ENCODE measurements around the gene SOX6.

Gene SOX6

DNA sequence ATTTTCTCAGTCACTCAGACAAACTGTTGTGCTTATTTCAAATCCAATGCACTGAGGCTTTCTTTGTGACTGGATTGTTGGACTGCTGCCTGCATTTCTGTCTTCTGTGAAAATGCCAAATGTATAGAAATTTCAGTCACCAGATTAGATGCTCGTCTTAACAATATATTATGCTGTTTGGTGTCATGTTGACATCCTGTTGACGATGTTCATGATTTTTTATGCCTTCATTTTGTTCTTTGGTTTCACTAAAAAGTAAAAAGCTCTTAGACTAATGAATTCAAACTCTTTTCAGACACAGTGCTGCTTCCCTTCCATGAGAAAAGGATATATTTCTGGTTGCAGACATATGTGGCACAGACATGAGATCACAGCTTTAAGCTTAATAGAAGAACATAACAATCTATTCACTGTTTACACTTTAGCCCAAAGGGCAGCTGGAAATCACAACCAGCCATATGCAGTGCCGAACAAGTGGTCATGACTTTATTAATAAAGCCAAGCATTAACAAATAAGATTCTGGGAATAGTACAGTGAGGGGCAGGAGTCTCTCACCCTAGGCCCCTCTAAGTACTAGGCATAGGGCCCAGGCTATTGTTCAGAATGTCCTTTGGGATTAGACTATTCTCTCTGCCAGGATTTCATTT, 9.4 kb upstream of the SOX6 start:
- no peak for DNase-seq (ENCODE audit: low read depth, low spot score)

DNA sequence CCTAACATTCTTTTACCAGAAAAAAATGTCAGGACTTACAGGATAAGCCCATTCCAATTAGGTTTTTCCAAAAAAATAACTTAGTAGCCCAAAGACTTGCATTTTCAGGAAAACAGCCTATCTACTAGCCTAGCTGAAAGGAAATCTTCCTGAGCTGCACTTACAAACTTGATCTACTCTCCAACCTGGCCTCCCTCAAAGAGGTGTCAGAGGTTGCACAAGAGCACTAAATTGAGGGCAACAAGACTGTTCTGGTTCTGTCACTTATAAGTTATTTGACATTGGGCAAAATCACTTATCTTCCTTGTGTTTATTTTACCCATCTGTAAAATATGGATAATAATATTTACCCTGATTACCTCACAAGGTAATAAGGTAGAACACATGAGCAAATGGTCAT, 7.9 kb upstream of the SOX6 start:
- no peak for DNase-seq (ENCODE audit: low read depth, low spot score)

DNA sequence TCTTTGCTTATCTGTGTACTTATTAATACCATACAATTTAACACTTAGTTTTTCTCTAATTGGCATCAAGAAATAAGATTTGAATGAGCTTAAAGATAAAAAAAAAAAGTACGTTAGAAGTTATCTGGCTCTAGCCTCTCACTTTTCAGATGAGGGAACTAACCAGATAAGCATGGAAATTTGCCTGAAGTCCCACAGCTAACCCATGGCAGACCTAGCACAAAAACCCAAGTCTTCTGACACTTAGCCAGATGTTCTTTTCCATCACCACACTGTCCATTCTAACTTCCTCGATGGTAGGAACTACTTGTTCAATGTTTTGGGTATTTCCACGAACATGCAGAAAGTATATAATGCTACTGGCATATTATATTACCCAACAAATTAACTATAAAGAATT, 7.4 kb upstream of the SOX6 start:
- DNase-seq (ENCODE audit: low read depth, low spot score): no peak

- no peak for DNase-seq (ENCODE audit: low read depth, low spot score)
These were observed 4.9 kb upstream of the SOX6 start for GRCh38 chr11:16361108-16361865.

DNA sequence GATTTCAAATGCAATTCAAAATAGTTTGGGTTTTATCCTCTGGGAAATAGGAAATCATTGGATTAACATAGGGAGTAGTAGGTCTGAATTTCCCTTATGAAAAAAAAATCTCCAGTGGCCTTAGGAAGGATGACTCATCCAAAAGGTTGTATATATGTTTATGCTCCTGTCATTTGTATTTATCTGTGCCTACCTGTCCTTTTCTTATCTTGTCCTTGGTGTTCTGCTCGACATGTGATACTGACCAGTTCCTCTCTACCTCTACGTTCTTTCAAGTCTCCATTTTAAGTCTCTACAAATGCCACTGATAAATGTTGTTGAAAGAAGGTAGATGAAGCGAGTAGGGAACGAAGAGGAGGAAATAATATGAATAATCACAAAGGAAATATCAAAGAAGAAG, 3.0 kb upstream of the SOX6 start:
- no peak for DNase-seq (ENCODE audit: low read depth, low spot score)

GRCh38 chr11:16358726-16359125, 2.4 kb upstream of the SOX6 start:
- DNase-seq (ENCODE audit: low read depth, low spot score): no peak

- DNase-seq (ENCODE audit: low read depth, low spot score): no peak
These were observed 1.4 kb upstream of the SOX6 start for GRCh38 chr11:16357775-16358174.

GRCh38 chr11:16356761-16357393, 531 bp upstream of the SOX6 start:
- no peak for DNase-seq (ENCODE audit: low read depth, low spot score)

- no peak for DNase-seq (ENCODE audit: low read depth, low spot score)
These were observed 3.6 kb downstream of the SOX6 start for GRCh38 chr11:16352707-16353106.

DNA sequence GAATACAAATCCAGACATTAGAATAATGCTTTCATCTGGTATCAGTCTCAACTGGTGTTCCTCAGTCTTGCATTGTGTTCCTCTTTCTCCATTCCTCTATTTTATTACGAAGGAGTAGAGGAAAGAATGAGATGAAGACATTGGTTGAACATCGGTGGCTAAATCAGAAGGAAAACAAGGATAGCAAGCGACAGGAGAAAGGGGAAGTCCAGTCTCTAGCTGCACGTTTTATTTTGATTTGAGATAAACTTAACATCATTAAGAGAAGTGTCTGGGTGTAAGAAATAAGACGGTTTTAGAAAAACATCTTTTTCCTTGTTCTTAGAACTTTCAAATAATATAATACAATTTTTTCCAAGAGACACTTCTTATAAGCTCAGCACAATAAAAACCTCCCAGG, 6.2 kb downstream of the SOX6 start:
- DNase-seq (ENCODE audit: low read depth, low spot score): no peak

GRCh38 chr11:16347928-16348685, 8.2 kb downstream of the SOX6 start:
- DNase-seq (ENCODE audit: low read depth, low spot score): no peak

GRCh38 chr11:16346975-16347374, 9.4 kb downstream of the SOX6 start:
- no peak for DNase-seq (ENCODE audit: low read depth, low spot score)

DNA sequence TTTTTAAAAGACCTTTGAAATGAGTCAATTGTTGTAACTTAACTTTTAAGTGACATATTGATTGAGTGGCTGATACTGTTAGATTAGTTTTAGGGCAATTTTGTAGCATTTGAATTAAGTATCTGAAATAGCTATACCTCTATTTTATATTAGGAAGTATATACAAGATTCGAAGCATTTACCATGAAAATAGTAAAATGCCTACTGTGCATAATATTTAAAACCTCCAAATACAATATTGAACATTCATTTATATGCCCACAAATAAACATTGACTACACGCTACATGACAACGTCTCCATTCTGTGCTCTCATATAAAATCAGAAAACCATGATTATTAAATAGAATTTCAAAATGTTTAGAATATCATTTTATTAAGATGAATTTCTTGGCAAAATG, 14.5 kb downstream of the SOX6 start:
- DNase-seq (ENCODE audit: low read depth, low spot score): no peak

GRCh38 chr11:16338393-16338792, 18.0 kb downstream of the SOX6 start:
- DNase-seq (ENCODE audit: low read depth, low spot score): no peak

DNA sequence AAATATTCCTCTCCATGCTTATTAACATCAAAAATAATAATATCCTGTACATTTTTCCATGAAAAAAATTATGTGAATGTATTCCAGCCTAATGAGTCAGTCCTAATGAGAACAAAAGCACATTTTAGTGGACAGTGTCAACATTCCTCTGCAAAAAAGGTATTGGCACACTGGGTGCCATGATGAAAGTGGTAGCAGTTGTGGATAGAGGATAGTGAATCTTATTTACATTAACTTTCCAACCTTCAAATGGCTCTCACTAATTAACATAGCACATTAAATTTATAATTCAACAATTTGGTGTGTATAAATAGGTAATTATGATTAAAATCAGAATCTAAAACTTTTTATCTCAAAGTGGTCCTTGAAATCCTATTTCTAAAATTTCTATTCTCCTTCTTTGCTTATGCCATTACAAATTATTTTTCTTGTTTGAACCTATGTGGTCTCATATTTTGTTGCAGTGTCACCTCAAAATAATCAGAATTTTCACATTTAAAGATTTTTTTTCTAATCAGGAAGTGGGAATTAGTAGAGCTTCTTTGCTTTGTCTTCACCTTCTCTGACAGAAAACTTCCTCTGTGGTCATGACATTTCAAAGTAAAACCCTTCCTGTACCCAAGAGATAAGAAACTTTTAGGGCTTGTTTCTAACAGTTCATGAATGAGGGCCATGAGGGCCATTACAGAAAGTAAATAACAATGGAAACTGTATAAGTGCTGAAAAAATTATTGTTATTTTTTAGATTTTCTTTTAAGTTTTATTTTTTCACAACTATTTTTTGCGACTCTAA, 18.7 kb downstream of the SOX6 start:
- no peak for DNase-seq (ENCODE audit: low read depth, low spot score)

GRCh38 chr11:16336721-16337120, 19.6 kb downstream of the SOX6 start:
- no peak for DNase-seq (ENCODE audit: low read depth, low spot score)

GRCh38 chr11:16336204-16336603, 20.1 kb downstream of the SOX6 start:
- DNase-seq (ENCODE audit: low read depth, low spot score): no peak

DNA sequence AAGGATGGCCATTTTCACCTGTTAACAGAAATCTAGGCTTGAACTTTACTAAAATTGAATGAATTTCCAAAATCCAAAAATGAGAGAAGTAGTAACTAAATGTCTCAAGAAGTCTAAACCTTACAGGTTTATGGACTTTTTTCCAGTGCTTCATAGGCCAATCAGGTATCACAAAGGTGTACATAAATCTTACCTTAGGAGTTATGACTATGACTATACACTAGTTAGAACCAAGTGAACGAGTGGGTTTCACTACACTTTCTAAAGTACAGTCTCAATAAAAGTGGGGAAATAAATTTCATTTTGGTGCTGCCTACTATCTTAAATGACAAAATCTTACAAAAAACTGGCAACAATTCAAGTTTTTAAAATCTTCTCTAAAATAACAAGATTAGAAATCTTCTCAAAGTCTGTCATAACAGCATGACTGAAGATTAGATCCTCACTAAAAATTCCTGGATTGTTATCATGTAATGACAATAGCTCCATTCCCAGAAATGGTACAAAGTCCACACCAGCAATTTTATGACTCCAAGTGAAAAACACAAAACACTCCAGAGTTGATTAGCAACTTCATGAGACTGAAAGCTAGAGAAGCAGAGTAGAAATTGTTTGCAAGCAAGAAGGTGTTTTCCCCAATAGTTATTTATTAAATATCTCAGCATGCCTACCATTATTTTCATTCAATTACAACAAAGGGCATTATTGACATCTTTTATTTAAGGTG, 20.9 kb downstream of the SOX6 start:
- DNase-seq (ENCODE audit: low read depth, low spot score): no peak

DNA sequence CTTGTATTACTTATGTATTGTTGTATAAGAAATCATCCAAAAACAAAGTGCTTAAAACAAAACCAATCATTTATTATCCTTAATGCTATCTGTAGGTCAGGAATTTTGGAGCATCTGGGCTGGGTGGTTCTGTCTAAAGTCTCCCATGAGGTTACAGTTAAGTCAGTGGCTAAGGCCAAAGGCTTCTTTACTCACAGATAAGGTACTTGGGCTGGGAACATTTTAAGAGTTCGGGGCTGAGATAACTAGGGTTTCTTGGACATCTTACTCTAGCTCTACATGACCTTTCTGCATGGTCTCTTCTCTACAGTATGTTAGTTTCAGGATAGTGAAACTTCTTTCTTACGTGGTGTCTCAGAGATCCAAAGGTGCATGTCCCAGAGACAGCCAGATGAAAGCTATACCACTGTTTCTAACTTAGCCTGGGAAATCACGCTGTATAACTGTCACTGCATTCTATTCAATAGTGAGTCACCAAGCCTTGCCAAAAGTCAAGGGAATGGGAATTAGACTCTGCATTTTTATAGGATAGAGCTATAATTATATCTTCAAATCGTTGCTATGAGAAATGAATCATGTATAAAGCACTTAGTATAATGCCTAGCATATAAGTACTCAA, 29.6 kb downstream of the SOX6 start:
- no peak for DNase-seq (ENCODE audit: low read depth, low spot score)

DNA sequence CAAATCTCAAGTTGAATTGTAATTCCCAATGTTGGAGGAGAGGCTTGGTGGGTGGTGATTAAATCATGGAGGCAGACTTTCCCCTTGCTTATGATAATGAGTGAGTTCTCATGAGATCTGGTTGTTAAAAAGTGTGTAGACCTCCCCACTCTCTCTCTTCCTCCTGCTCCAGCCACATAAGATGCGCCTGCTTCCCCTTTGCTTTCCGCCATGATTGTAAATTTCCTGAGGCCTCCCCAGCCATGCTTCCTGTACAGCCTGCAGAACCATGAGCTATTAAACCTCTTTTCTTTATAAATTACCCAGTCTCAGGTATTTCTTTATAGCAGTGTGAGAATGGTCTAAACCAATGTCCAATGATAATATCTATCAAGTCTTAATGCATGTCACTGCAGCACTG, 34.2 kb downstream of the SOX6 start:
- no peak for DNase-seq (ENCODE audit: low read depth, low spot score)
